GM12872 (cell line): ENCODE results near the gene HORMAD2.

Experiments
- CTCF ChIP-seq: IDR thresholded peaks from 3 replicates; pipeline ENCODE4 v1.5.1; 2011; ENCODE audit warnings: low read depth, mild to moderate bottlenecking, low read length, moderate library complexity; ENCODE audit not compliant: insufficient read depth

Gene HORMAD2

GRCh38 chr22:30202531-30203006 lies 122.3 kb downstream of the HORMAD2 start:
- no peak for TF ChIP-seq CTCF

GRCh38 chr22:30204015-30204741 lies 123.9 kb downstream of the HORMAD2 start:
- TF ChIP-seq CTCF = no peak

GRCh38 chr22:30204742-30205111 lies 124.5 kb downstream of the HORMAD2 start:
- no peak for TF ChIP-seq CTCF

GRCh38 chr22:30205281-30206115 lies 125.2 kb downstream of the HORMAD2 start:
- no peak for TF ChIP-seq CTCF

GRCh38 chr22:30206944-30207343 lies 126.7 kb downstream of the HORMAD2 start:
- no peak for TF ChIP-seq CTCF

- no peak for TF ChIP-seq CTCF
Observed at GRCh38 chr22:30208631-30209603, 128.7 kb downstream of the HORMAD2 start.
